ENCODE measurements around the gene MINDY4.

Gene MINDY4

DNA sequence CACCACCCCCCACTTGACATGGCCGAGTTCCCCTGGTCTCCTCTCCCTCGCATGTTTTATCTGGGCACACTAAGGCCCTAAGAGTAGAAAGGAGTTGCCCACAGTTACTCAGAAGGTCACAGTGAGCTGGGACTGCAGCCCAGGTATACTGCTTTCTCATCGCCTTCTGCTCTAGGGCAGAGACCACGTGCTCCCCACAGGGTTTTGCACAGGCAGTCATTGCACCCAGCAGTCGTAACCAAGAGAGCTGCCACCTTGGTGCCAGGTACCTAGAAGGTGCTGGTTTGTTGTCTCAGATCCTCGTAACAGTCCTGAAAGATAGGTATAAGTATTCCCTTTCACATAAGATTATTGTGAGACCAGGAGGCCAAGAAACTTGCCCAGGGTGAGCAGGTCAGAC is 1.8 kb downstream of the MINDY4 start:
- DNase-seq (ENCODE audit: low spot score) = no peak

DNA sequence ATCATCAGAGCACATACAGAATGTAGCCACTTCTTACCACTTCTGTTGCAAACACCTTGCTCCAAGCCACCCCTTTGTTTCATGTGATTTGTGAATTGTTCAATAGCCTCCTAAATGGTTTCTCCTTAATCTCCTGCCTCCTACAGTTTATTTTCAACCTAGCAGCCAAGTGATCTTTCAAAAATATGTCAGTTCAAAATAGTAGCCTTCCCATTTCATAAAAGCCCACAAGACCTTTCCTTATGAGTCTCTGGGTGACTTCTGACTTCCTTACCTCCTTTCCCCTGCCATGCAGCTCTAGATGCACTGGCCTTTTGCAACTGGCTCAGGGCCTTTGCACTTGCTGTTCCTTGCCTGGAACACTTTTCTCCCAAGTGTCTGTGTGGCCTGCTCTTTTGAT is 4.8 kb downstream of the MINDY4 start:
- FAIRE-seq (no peak), DNase-seq (ENCODE audit: low spot score) (no peak)

More for the DNA sequence above, 1.8 kb downstream of the MINDY4 start:
- no peak for FAIRE-seq

DNA sequence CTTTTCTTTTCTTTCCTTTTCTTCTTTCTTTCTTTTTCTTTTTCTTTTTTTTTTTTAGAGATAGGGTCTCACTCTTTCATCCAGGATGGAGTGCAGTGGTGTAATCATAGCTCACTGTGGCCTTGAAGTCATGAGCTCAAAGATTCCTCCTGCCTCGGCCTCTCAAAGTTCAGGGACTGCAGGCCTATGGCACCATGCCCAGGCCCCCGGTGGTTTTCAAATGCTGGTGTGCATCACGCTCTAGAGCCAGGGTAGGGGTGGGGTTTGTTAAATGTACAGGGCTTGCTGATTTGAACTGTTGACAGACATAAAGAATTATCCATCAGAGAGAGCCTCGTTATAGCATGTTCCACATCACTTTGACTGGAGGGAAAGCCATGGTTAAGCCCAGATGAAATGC is 5.8 kb downstream of the MINDY4 start:
- DNase-seq (ENCODE audit: low spot score) (no peak), FAIRE-seq (no peak)

DNA sequence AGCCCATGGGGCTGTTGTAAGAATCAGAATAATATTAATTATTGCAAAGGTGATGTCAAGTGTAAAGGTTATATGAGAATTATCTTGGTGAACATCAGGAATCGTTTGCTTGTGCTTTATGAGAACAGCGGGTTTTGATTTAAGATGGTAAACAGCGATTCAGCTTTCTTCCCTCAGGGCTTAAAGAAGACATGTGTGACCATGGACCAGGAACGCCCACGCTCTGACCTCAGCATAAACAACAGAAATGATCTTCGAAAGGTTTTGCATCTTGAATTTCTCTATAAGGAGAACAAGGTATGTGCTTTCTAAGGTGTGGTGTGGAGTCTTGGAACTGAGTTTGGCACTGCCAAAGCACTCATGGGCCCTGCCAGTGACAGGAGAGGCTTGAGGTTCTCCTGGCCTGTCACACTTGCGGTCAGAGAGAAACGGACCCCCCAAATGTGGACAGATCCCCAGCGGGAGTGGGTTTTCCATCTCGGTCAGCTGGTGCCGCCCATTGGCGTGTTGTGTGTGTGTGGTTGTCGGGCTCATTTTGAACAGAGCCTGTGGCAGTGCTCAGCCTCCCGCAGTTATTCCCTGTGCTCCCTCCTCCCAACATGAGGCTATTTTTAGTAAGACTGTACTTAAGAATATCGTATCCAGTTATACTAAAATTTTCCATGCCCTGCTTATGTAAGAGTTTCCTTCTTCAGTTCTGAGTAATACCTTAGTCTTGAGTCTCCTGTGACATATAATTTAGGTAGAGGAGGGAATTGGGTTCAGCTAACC is 7.2 kb downstream of the MINDY4 start:
- FAIRE-seq (no peak), DNase-seq (ENCODE audit: low spot score) (no peak)

DNA sequence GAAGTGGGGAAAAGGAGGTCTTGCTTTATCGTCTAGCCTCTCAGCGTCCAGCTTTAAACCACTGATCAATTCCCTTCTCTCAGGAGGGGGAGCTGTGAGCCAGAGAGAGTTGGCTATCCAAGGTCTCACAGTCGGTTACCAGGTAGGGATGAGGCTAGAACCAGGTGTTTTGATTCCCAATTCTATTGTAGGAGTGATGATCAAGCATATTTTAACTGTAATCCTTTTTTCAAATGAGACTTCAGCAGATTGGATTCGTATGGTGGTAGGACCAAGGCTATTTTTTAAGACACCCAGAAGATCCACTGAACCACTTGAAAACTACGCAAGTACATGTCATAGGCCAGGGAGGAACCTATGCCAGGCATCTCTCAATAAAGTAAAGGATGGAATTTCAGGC is 8.4 kb downstream of the MINDY4 start:
- FAIRE-seq = no peak
- no peak for DNase-seq (ENCODE audit: low spot score)

DNA sequence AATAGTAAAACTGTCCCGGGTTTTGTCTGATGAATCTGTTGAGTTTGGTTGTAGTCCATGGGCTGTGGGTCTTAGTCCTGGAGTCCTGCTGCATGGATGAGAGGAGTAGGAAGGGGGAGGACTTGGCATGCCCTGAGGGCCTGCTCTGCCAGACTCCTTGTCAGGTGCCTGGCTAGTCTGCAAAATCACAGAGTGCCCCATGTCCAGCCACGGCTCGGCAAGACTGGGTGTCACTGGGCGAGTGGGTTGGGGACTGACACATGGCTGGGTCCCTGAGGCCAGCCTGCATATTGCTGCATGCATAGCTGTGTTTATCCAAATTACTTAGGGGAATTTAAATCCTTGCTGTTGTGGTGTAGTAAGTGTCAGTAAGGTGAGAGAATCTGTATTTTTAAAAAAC is 9.7 kb downstream of the MINDY4 start:
- FAIRE-seq = no peak
- DNase-seq (ENCODE audit: low spot score) = no peak

DNA sequence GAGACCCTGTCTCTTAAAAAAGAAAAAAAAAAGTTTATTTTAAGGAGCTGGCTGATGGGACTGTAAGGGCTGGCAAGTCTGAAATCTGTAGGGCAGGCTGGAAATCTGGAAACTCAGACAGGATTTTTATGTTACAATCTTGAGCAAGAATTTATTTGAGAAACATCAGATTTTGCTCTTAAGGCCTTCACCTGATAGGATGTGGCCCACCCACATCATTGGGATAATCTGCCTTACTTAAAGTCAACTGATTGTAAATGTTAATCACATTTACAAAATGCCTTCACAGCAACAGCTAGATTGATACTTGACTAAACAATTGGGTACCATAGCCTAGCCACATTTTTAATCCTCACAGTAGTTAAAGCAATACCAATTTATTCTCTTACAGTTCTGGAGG is 11.5 kb downstream of the MINDY4 start:
- FAIRE-seq = peak; percentile 17
- DNase-seq (ENCODE audit: low spot score) = no peak

DNA sequence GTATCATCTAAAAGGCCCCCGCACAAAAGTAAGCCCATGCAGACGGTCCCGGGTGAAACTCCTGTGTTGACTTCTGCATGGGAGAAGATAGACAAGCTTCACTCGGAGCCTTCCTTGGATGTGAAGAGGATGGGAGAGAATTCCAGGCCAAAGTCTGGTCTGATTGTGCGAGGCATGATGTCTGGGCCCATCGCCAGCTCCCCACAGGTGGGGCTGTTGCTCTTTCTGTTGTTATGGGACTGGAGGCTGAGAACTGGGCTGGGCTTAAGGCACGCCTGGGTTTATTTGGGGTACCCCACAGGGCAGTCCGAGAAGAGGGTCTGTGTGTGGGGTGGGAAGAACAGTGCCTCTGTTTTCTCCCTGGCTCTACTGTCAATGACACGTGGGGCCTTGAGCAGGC is 14.6 kb downstream of the MINDY4 start:
- DNase-seq (ENCODE audit: low spot score) (no peak), FAIRE-seq (no peak)

DNA sequence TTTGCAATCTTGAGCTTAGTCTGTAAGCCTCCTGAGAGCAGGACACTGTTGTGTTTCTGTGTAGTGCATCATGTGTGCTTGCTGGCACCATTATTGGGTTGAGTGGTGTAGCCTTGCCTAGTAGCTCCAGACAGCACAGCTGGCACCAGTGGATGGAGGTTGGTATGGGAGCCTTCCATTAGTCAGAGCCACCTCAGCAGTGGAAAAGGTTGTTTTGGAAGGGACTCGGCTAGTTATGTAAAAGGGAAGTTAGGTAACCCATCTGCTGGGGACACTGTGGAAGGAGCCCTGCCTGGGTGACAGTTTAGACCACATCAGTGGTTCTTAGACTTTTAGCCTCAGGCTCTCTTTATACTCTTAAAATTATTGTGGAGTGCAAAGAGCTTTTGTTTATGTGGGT is 16.3 kb downstream of the MINDY4 start:
- no peak for DNase-seq (ENCODE audit: low spot score)
- FAIRE-seq = peak; percentile 74

DNA sequence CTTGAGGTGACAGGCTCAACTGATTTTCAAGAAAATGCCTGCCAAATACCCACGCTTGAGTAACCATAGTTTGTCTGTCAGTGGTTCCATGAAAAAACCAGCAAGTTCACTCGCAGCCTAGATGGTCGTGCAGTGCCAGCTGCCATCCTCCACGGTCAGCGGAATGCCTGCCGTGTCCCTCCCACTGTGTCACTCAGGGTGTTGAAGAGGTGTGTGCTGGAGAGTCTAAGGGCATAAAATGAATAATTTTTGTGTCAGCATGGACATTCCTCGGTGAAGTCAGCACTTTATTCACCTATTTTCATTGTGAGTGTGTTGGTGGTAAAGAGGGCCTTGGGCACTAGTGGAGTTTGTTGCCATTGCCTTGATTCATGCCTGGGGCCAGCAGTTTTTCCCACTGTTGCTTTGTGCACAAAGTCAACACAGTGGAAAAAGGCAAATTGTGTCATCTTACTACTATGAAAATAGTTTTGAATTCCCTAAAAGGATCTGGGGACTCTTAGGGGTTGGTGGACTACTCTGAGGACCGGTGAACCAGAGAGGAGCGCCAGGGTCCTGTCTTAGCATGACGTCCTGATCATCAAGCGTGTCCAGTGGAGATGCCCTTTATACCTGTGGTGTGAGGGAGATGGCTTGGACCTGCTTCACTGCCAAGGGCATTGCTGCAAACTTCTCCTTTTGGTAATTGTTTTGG is 17.6 kb downstream of the MINDY4 start:
- no peak for DNase-seq (ENCODE audit: low spot score)
- peak; percentile 79 for FAIRE-seq

DNA sequence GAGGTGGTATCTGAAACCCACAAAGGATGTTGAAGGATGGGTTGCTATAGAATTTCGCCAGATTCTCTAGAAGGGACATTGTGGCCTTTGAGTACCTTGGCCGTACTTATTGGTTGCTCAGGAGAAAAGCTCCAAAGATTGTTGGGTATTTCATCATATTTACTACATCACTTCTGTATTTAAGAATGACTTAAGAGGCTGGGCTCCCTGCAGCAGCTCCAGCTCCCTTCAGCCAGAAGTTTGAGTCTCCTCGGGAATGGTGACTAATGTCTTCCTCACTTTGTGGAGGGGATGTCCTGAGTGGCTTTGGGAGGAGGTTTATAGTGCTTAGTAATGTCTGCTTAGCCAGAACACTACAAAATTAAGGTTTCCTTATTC is 18.1 kb downstream of the MINDY4 start:
- DNase-seq (ENCODE audit: low spot score) = no peak
- FAIRE-seq = no peak

DNA sequence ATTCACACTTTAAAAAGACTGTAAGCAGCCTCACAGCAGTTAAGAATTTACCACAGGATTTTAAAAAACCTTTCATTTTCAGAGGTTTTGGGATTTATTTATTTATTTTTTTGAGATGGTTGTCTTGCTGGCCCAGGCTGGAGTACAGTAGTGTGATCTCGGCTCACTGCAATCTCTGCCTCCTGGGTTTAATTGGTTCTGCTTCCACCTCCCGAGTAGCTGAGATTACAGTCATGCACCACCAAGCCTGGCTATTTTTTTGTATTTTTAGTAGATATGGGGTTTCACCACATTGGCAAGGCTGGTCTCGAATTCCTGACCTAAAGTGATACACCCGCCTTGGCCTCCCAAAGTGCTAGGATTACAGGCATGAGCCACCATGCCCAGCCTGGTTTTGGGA is 19.1 kb downstream of the MINDY4 start:
- DNase-seq (ENCODE audit: low spot score) = no peak
- no peak for FAIRE-seq

DNA sequence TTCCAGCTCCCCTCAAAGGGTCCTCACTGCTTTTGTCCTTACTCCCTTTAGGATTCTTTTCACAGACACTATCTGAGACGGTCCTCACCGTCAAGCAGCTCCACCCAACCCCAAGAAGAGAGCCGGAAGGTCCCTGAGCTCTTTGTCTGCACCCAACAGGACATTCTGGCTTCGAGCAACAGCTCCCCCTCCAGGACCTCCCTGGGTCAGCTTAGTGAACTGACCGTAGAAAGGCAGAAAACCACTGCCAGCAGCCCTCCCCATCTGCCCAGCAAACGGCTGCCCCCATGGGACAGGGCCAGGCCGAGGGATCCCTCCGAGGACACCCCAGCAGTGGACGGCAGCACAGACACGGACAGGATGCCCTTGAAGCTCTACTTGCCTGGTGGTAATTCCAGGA is 19.9 kb downstream of the MINDY4 start:
- DNase-seq (ENCODE audit: low spot score) (no peak), FAIRE-seq (no peak)

DNA sequence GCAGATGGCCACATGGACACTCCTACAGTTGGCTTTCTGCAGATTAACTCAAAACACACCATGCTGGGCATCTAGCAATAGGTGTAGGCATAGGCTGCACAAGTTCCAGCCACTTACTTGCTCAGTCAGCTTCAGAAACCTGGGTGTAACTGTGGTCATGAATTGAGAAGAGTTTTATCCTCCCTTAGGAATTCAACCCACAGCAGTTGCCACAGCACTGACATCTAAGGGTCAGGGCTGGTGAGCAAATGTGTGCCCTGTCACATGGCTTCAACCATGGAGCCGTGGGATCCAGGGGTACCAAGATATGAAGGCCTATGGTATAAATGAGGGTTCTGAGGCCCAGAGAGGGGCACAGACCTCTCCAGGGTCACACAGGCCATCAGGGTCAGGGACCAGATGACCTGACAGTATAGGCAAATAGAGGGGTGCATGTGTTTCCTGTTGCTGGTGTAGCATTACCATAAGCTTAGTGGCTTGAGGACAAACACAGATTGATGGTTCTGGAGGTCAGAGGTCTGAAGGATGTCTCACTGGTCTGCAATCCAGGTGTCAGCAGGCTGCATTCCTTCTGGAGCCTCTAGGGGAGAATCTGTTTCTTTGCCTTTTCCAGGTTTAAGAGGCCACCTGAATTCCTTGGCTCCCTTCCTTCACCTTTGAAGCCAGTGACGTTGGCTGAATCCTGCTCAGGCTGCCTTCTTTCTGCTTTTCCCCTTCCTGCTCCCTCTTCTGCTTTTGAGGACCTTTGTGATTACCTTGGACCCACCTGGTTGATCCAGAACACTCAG is 24.1 kb downstream of the MINDY4 start:
- DNase-seq (ENCODE audit: low spot score) (no peak), FAIRE-seq (peak; percentile 73)

DNA sequence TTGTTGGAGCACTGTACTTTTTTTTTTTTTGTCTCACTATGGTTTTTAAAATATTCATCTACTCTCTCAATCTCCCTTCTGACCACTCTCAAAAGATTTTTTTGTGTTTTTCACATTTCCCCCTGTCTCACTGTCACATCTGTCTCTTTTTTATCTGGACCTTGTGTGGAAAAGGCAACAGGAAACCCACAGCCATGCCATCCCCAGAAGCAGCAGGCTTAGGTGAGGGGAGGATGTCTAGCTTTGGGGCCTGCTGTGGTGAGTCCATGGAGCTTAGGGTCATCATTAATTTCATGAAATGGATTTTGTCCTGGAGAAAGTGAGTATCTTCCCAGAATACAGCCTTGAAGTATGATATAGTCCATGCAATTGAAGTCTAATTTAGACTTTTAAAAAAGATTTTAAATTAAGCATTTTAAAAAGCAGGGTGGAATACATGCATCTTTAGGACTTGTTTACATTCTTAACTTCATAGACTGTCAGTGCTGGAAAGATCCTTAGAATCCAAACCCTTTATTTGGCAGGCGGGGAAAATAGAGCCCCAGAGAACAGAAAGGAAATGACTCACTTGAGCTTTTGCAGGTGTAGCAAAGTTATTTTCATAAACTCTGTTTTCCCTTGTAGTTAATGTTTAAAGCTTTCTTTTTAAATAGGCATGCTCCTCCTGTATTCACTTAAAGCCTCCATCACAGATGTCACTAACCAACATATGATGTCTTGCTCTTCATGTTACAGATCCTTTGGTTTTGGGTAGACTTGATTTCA is 25.1 kb downstream of the MINDY4 start:
- DNase-seq (ENCODE audit: low spot score) (peak; percentile 56), FAIRE-seq (no peak)

DNA sequence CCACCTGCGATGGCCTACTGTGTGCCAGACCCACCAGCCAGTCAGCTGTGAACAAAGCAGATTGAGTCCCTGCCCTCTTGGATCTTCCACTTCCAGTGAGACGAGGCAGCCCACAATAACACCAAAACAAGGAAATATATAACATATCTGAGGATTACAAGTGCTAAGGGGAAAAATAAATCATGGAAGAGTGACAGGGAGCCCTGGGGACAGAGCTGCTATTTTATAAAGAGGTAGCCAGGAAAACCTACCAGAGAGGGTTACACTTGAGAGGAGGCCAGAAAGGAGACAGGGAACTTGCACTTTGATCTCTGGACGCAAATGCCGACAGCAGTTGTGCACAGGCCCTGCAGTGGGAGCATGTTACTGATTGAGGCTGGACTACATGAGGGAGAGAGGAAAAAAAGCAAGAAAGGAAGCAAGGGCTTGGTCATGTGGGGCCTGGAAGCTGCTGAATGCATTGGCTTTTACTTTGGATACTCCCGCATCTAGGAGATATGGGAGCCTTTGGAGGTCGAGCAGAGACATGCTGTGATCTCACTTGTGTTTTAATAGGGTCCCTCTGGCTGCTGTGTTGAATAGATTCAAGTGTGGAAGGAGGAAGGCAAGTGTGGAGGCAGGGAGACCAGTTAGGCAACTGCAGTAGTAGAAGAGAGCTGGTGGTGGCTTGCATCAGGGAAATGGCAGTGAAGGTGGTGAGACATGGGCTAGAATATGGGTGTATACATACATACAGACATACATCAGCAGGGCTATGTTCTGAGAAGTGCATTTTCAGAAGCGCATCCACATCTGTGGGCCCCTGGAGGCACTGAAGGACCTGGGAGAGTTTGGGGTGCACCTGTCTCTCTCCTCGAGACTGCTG is 26.2 kb downstream of the MINDY4 start:
- no peak for FAIRE-seq
- DNase-seq (ENCODE audit: low spot score) = no peak

DNA sequence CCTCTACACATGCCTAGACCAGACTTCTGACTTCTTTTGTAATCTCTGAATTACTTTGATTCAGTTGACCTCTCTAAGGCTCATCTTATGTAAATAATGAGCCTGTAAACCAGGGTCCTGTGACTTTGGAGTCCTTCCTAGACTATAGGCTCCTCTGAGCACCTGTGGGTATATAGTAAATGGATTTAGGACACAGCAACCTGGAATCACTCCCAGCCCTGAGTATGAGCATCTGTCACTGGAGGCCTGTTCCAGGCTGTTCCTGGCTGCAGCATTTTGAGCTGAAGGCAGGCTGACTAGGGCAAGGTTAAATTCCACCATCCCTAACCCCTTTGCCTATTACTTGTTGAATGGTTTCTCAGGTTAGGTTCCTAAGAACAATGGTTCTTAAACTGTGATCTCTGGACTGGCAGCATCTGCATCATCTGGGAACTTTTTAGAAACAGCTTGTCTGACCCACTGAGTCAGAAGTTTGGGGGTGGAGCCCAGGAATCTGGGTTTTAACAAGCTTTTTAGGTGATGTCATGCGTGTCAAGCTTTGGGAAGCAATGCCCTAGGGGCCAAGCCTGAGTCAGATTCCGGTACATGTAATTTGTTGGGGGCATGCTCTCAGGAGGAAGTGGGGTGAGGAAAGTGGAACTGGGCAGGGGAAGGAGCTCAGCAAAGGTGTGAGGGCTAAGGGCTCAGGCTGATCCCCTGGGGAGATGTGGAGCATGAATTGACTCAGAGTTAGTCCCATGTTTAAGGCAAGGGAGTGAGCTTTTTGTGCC is 28.2 kb downstream of the MINDY4 start:
- peak; percentile 73 for DNase-seq (ENCODE audit: low spot score)

DNA sequence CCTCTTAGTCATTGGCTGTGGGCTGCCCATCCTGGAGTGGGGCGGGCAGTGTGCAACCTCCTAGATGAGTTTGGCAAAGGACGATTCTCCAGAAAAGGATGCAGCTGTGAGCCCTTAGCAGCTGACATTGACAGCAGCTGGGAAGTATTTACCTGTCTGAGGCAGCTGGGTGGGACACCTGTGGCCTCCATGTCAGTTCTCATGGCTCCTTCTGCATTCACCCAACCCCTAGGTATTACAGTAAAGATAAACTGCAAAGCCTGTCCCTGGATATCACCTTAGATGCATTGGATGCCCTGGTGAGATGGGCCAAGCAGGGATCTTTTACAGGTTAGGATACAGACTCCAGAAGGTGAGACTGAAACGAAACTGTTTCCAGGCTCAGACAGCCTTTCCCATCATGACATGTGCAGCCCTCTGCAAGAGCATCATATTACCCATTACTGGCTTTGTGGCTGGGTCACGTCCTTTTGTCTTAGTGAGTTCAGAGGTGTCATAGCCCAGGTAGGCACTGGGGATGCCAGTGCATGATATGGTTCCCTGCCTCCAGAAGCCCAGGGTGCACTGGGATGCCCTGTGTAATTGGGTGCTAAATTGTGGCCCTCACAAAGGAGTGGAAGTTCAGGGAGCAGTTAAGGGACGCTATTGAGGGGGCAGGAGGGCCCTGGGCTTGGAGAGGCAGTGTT is 28.9 kb downstream of the MINDY4 start:
- DNase-seq (ENCODE audit: low spot score) (no peak), FAIRE-seq (peak; percentile 48)

More for the DNA sequence above, 28.2 kb downstream of the MINDY4 start:
- no peak for FAIRE-seq

DNA sequence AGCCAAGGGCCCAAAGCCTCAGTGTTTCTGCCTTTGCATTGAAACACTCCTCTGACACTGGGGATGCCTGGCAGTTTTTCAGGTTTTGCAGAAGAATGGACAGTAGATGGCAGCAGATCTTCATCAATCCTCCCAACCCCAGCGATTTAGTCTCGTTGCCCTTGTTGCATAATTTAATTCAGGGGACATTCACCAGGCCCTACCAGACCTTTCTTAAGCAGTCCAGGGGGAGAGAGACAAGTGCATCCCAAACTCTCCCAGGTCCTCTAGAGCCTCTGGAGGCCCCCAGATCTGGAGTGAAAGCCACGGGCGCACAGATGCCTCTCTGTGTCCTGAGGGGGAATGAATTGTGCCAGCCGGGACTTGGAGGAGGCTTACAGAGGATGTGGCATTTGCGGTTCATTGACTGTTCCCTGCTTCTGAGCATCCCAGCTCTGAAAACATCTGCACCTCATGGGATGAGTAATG is 29.6 kb downstream of the MINDY4 start:
- DNase-seq (ENCODE audit: low spot score) = peak; percentile 81
- FAIRE-seq = no peak

All from urothelium cell line (cell line).